ENCODE data around the gene PLSCR5.

Gene PLSCR5

GRCh38 chr3:146585156-146585555, 20.0 kb downstream of the PLSCR5 start:
- DNase-seq = no peak

DNA sequence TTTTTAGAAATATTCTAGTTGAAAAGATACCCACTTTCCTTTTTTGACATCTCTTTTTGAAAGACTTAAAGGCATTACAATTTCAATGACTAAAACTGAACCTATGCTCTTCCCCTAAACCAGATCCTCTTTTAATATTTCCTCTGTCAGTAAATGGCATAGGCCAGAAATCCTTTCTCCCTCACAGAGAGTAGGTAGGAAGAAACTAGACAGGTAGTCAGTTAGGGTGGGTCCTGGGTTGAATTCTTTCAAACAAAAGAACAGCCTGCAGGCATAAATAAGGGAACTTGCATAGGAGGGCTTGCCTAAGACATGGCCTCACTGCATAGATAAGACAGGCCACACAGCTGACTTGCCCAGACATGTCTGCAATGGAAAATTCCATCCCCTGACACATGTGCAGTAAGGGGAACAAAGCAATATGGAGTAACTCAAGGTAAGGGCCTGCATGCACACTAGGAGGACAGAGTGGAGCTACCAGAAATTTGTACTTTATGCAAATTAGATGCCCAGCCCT, 23.1 kb downstream of the PLSCR5 start:
- no peak for DNase-seq

GRCh38 chr3:146581080-146581601, 24.0 kb downstream of the PLSCR5 start:
- no peak for DNase-seq

DNA sequence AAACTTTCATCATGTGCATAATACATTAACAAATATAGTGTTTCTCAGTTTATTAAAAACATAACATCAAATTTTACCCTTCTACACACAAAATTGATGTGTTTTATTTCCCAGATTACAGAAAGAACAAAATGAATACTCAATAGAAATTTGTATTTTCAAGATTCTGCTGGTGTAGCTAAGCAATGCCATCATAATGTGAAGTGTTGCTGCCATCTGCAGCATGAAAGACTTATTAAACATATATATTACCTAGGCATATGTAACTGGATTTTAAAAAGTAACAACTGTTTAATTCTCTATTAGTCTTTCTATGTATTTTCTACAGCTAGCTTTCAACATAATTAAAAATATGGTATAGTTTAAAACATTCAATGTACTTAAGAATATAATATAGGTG, 27.5 kb downstream of the PLSCR5 start:
- DNase-seq = peak; percentile 33 to 59

DNA sequence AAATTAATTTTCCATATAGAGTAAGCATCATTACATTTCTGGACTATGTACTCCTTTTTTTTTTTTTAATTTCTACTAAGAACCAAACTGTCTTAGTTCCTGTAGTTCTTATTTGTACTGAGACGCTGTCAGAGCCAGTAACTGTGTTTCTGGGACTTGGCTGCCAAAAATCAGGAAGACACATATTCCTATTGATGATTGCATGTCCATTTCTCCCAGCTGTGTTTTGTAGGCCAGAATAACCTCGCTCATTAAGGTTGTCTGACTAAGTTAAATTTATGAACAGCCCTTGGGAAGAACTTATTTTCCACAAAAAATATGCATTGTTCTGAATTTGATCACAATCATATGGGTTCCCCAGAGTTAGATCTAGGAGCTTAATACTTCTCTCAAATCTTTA, 29.5 kb downstream of the PLSCR5 start:
- no peak for DNase-seq

DNA sequence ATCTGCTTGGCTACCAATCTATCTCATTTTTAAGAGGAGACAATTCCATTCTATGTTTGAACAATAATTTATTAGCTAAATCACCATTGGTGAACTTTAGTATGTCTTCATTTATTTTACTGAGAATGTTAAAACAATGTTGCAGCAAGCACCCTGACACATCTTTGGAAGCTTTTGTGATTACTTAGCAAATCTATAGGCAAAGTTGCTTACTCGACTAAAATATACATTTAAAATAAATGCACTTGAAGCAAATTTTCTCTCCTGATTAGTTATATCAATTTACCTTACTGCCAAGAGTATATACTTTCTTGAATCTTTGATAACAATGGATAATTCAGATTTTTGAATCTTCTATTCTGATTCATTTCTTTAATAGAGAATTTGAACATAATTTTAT, 31.0 kb downstream of the PLSCR5 start:
- no peak for DNase-seq

- DNase-seq = no peak
Measured at GRCh38 chr3:146569314-146569713, 35.8 kb downstream of the PLSCR5 start.

DNA sequence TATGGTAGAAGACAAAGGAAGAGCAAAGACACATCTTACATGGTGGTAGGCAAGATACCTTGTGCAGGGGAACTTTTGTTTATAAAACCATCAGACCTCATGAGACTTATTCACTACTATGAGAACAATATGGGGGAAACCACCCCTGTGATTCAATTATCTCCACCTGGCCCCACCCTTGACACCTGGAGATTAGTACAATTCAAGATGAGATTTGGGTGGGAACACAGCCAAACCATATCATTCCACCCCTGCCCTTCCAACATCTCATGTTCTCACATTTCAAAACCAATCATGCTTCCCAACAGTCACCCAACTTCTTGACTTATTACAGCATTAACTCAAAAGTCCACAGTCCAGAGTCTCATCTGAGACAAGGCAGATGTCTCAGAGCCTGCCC, 39.0 kb downstream of the PLSCR5 start:
- peak in 1 of 2 experiments; percentile 31 for DNase-seq

DNA sequence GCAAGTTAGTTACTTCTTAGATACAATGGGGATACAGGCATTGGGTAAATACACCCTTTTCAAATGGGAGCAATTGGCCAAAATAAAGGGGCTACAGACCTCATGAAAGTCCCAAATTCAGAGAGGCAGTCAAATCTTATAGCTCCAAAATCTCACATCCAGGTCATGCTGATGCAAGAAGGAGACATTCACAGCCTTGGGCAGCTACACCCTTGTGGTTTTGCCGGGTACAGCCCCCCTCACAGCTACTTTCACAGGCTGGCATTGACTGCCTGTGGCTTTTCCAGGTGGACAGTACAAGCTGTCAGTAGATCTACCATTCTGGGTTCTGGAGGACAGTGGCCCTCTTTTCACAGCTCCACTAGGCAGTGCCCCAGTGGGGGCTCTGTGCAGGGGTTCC, 43.3 kb downstream of the PLSCR5 start:
- DNase-seq = no peak

DNA sequence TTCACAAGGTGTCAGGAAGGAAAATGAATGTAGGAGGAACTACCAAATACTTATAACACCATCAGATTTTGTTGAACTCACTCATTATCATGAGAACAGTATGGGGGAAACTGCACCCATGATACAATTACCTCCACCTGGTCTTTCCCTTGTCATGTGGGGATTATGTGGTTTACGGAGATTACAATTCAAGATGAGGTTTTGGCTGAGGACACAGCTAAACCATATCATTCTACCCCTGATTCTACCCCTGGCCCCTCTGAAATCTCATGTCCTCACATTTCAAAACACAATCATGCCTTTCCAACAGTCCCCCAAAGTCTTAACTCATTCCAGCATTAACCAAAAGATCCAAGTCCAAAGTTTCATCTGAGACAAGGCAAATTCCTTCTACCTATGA, 43.7 kb downstream of the PLSCR5 start:
- DNase-seq = no peak

DNA sequence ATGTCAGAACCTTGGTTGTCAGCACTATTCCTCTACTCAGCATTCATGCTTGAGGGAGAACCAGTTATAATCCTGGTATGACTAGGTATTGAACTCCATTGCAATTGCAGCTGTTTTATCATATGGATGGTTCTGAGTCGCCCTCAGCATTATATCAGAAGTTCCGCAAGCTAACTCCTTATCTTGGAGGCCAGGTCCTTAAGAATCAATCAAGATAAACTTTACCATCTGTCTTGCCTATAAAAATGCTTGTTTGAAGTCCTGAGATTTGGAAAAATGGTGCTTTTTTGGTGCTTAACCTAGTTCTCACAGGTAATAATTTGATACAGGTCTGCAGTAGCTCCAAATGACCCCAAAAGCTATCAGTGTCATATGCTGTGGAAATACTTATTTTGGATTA, 44.5 kb downstream of the PLSCR5 start:
- no peak for DNase-seq

DNA sequence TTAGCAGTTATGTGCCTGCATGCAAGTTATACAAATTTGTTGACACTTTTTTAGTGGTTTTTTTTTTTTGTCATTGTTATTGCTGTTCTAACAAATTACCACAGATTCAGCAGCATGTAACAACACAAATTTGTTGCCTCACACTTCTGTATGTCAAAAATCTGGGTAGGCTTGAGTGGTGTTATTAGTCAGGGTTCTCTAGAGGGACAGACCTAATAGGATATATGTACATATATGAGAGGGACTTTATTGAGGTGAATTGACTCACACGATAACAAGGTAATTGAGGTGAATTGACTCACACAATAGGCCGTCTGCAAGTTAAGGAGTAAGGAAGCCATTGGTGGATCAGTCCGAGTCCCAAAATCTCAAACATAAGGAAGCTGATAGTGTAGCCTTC, 45.8 kb downstream of the PLSCR5 start:
- no peak for DNase-seq

DNA sequence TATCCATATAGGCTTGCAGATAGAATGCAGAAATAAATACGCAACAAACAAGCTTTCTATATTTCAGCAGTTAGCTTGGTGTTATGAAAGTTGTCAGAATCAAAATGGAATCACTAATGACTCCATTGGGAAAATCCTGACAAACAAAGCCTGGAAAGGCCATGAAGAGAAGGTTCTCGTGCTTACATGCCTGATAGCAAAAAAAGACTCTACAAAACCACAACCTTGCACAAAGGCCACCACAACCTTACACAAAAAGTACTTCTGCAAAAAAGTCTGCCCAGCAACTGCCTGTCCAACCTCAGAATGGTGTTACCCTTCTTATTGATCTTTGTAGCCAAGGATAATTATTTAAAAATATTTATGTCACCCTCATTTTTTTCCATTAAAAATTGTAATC, 46.4 kb downstream of the PLSCR5 start:
- no peak for DNase-seq

- DNase-seq = peak in 1 of 2 experiments; percentile 48
Measured at GRCh38 chr3:146557745-146558144, 47.4 kb downstream of the PLSCR5 start.

GRCh38 chr3:146555311-146555710, 49.8 kb downstream of the PLSCR5 start:
- DNase-seq = no peak

DNA sequence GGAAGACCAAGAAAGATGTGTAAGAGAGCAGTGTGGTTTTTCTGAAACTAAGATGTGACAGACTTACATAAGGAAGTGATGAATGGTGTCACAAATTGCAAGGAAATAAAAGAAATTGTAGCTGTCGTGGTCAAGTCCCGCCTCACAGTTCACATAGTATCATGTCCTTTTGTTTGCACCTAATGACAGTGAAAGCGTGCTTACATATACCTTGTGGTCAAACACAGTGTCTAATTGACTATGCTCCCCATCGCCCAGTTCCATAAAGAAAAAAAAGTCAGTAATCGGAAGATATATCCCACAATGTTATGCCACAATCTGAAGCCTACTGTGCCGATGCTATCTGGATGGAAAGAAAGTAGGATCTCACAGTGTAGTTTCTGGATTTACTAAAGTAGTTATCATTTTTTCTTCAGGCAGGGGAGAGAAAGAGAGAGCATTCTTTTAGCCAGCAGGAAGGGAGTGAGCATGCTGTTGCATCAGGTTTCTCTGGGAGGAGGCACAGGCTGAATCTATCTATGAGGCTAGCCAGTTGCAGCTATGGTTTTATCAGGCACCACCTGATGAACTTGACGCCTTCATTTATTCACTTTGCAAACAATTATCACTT, 50.9 kb downstream of the PLSCR5 start:
- DNase-seq = no peak

GRCh38 chr3:146550743-146551510, 54.2 kb downstream of the PLSCR5 start:
- no peak for DNase-seq

GRCh38 chr3:146550070-146550615, 55.0 kb downstream of the PLSCR5 start:
- DNase-seq = no peak

DNA sequence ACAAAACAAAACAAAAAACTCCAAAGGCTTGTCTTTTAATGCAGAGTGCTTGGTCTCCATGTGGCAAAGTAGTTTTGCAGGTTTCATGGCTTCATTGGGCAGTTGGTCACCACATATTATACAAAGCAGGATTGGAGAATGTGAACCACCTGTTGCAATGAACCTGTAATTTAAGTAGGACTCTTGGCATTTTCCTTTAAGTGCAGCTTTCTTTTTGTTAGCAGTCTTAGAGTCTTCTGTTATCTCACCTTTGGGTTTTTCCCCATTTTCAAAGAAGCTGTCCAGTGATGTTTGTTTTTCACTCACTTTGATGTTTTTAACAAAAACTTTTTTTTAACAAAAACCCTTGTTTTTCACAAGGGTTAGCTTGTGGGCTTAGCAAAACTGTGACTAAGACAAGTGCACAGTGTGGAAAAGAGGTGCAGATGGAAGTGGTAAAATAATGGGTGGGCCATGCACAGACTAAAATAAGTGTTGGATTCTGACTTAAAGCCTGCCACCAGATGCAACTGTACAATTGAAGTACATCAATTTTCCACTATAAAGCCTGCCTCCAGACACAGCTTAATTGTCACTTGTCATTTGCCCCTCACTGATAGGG, 57.8 kb downstream of the PLSCR5 start:
- DNase-seq = no peak

DNA sequence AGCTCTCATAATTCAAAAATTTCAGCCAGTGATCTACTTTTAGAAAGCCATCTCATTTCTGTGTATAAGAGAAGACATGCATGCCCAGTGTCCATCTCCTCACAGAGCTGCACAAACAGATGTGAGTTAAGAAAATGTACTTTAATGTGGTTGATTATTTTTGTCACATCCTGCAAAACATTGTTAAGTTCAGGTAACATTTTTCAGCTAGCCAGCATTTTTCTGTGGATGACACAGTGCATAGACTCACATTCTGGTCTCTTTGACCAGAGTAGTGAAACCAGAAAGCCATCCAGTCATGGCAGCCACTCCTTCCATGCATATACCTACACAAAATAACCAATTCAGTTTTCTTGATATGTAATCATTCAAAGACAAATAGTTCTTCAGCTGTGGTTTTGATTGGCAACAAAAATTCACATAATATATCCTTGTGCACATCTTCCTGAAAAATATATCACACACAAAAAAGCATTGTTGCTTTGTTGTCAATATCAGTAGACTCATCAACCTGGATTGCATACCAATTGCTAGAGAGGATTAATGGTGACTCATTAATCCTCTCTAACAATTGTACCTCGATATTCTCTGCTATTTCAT, 58.7 kb downstream of the PLSCR5 start:
- no peak for DNase-seq

DNA sequence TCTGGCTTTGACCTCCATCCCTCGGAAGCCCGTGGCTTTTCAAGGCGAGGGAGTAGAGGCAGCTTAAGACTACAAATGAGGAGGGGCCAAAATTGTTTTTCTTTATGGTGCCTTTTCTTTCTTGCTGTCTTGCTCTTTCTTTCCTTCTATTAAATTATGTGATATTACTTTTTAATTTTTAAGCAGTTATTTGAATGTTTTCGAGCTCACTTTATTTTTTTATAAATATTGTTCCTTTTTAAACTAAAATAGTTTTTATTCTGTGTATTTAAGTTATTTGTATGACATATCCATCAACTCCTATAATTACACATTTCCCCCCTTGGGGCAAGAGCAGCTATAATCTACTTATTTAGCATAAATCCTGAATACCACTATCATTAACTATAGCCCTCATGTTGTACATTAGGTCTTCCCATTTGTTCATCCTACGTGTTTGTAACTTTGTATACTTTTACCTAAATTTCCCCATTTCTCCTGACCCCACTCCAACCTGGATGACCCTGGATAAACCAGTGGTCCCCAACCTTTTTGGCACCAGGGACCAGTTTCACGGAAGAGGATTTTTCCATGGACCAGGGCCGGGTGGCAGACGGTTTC, 60.1 kb downstream of the PLSCR5 start:
- no peak for DNase-seq

All from NCI-H524 (cell line).